ENCODE data around the gene CHMP4B. TPM values are rescaled to one million over a fixed set of nuclear protein-coding genes. Genes with fewer than 3 reads are reported as not detected.

The CHMP4B gene
- total RNA-seq, 1 experiment from 2014 or later, result 77.6 TPM

DNA sequence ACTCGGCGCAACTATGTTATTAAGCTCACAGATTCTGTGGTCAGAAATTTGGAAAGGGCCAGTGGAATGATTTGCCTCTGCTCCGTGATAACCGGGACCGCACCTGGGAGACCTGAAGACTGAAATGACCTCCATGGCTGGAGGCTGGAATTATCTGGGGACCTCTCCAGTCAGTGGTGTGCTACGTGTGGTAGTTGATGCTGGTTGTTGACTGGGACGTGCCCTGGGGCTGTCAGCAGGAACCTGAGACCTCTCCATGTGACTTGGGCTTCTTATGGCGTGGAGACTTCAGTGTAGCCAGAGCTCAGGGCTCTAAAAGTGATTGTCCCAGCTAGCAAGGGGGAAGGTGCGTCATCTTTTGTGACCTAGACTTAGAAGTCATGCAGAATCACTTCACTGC lies 50.3 kb downstream of the CHMP4B start:
- Mint-ChIP-seq H3K27me3 (ENCODE audit: insufficient read depth, unreplicated experiment) (peaks cover 6% of the 10 kb centered on the region), H3K27ac (ENCODE audit: low read depth, unreplicated experiment) (no peak overlapping the region), H3K4me3 (ENCODE audit: unreplicated experiment) (no peak overlapping the region), H3K36me3 (ENCODE audit: insufficient read depth, unreplicated experiment) (peaks cover 22% of the 10 kb centered on the region), H3K4me1 (ENCODE audit: insufficient read depth, unreplicated experiment) (no peaks in the 10 kb centered on the region), H3K9me3 (ENCODE audit: unreplicated experiment) (no peaks in the 10 kb centered on the region)
- ChIA-PET CTCF (interaction anchor here (0.6 to 2.9 kb wide), 10 partner anchors 9 to 329 kb away, joined by 3 to 31 read pairs (median 4); no protein-coding TSS in a partner anchor), POLR2A (interaction anchor here (0.6 to 1.2 kb wide), 4 partner anchors 209 to 417 kb away, joined by 3 read pairs; partner anchors contain the start of gene CBFA2T2)
- DNase-seq (ENCODE audit: unreplicated experiment), result no peak
- intact Hi-C loops (cut with micrococcal nuclease), result loop anchor here (1.0 kb wide), 1 partner anchor 161 kb away; no protein-coding TSS in a partner anchor
- TF ChIP-seq, protein P1, sequence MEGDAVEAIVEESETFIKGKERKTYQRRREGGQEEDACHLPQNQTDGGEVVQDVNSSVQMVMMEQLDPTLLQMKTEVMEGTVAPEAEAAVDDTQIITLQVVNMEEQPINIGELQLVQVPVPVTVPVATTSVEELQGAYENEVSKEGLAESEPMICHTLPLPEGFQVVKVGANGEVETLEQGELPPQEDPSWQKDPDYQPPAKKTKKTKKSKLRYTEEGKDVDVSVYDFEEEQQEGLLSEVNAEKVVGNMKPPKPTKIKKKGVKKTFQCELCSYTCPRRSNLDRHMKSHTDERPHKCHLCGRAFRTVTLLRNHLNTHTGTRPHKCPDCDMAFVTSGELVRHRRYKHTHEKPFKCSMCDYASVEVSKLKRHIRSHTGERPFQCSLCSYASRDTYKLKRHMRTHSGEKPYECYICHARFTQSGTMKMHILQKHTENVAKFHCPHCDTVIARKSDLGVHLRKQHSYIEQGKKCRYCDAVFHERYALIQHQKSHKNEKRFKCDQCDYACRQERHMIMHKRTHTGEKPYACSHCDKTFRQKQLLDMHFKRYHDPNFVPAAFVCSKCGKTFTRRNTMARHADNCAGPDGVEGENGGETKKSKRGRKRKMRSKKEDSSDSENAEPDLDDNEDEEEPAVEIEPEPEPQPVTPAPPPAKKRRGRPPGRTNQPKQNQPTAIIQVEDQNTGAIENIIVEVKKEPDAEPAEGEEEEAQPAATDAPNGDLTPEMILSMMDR (IDR thresholded peaks at IDR 0.05; ENCODE audit: unreplicated experiment), result no peak
- no TSS peak for BruUV-seq (replicated peaks)

DNA sequence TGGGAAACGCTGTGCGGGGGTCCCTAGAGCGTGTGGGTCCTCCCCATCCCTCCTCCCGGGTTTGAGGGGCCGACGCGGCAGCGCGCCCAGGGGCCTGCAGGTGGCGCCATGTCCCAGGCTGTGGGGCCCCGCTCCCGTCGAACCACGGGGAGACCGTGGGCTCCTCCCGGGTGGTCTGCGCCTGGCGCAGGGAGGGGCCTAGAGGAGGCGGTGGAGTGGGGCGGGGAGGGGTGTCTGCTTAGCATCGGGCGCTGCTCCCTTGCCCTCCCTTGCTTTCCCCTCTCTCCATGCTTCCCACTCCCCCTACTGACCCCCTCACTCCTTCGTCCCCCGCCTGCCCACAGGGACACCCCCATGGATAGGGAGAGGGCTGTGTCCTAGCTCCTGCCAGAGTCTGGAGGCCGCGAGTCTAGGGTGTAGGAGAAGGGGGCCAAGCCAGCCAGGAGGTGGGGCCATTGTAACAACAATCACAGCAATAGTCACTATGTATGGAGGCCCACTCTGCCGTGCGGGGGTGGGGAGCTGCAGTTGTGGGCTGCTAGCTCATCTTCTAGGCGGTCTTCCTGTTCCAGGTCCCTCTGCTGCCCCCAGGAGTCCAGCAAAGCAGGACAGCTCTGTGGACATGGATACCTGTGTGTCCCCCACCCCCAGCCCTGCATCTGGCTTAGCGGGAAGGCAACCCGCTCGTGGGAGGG lies 51.7 kb downstream of the CHMP4B start:
- TF ChIP-seq, protein P1 (IDR thresholded peaks at IDR 0.05; ENCODE audit: unreplicated experiment), result peak; percentile 42
- CTCF ChIA-PET, result interaction anchor here (0.6 to 2.9 kb wide), 17 partner anchors 11 to 250 kb away, joined by 3 to 31 read pairs (median 3); no protein-coding TSS in a partner anchor
- no peak overlapping the region for H3K4me3 Mint-ChIP-seq (ENCODE audit: unreplicated experiment)
- POLR2A ChIA-PET, result interaction anchor here (0.6 to 1.5 kb wide), 3 partner anchors 20 to 220 kb away, joined by 3 to 4 read pairs (median 3); no protein-coding TSS in a partner anchor
- intact Hi-C loops (cut with micrococcal nuclease), result loop anchor here (1.0 kb wide), 2 partner anchors 206 to 266 kb away; no protein-coding TSS in a partner anchor
- peak; percentile 33 for DNase-seq (ENCODE audit: unreplicated experiment)
- no peaks in the 10 kb centered on the region for H3K4me1 Mint-ChIP-seq (ENCODE audit: insufficient read depth, unreplicated experiment)
- H3K27me3 Mint-ChIP-seq (ENCODE audit: insufficient read depth, unreplicated experiment), result peaks cover 20% of the 10 kb centered on the region
- H3K9me3 Mint-ChIP-seq (ENCODE audit: unreplicated experiment), result no peaks in the 10 kb centered on the region
- H3K36me3 Mint-ChIP-seq (ENCODE audit: insufficient read depth, unreplicated experiment), result peaks cover 14% of the 10 kb centered on the region
- no TSS peak for BruUV-seq (replicated peaks)
- no peak overlapping the region for H3K27ac Mint-ChIP-seq (ENCODE audit: low read depth, unreplicated experiment)

DNA sequence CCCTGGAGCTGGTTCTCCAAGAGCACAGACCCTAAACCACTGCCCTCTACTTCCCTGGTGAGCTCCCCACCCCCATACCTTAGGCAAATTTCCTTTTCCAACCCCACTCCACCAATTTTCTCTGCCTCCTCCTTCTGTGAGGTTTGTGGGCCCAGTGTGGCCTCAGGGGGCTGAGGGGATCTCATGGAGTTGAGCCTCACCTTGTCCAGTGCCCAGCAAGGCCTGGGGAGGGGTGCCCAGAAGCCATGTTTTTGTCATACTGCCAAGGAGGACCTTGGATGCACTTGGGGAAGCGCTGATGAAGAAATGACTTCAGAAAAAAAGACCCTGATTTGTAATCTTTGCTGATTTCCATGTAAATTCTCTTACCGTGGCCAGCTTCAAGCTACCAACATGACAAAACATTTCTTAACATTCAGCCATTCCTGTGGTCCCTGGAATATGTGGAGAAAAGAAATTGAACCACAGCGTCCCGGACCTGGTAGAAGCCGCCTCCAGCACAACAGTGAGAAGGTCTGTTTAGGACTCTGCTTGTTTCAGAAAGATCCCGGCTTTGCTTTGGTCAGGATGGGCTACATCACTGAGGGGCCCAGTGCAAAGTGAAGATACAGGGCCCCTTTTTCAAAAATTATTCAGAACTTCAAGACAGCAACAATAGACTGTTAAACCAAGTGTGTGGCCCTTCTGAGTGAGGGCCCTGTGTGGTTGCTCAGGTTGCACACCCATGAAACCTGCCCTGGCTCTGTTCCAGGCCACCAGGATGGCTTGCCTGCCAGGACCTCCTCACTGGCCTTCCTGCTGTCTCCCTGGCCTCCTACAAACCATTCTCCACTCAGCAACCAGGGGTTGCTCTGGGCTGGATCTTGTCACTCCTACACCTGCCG lies 52.5 kb downstream of the CHMP4B start:
- Mint-ChIP-seq H3K27ac (ENCODE audit: low read depth, unreplicated experiment) (no peak overlapping the region), H3K4me3 (ENCODE audit: unreplicated experiment) (no peak overlapping the region), H3K36me3 (ENCODE audit: insufficient read depth, unreplicated experiment) (peaks cover 10% of the 10 kb centered on the region), H3K27me3 (ENCODE audit: insufficient read depth, unreplicated experiment) (peaks cover 28% of the 10 kb centered on the region), H3K4me1 (ENCODE audit: insufficient read depth, unreplicated experiment) (no peaks in the 10 kb centered on the region), H3K9me3 (ENCODE audit: unreplicated experiment) (no peaks in the 10 kb centered on the region)
- CTCF ChIA-PET, result interaction anchor here (0.6 to 2.9 kb wide), 19 partner anchors 10 to 780 kb away, joined by 3 to 31 read pairs (median 3); no protein-coding TSS in a partner anchor
- intact Hi-C loops (cut with micrococcal nuclease), result loop anchor here (1.0 kb wide), 1 partner anchor 206 kb away; no protein-coding TSS in a partner anchor
- no TSS peak for BruUV-seq (replicated peaks)
- TF ChIP-seq, protein P1 (IDR thresholded peaks at IDR 0.05; ENCODE audit: unreplicated experiment), result no peak
- no peak for DNase-seq (ENCODE audit: unreplicated experiment)
- POLR2A ChIA-PET, result interaction anchor here (0.6 to 1.5 kb wide), 3 partner anchors 21 to 219 kb away, joined by 3 to 4 read pairs (median 3); no protein-coding TSS in a partner anchor

Measured in MCF 10A (cell line).